Hematopoietic multipotent progenitor cell treated with erythropoietin and hydrocortisone succinate and interleukin-3 and kit ligand, for 15 days (in vitro differentiated cells): ENCODE data around the gene NAP1L5.

ENCODE experiments used
- DNase-seq: peaks from one replicate; pipeline ENCODE4 v3.0.0-alpha.2; 2015; ENCODE audit warnings: low spot score

Gene NAP1L5

GRCh38 chr4:88722276-88722780, 24.7 kb upstream of the NAP1L5 start:
- no peak for DNase-seq

GRCh38 chr4:88720451-88721428, 23.1 kb upstream of the NAP1L5 start:
- no peak for DNase-seq

GRCh38 chr4:88719381-88719780, 21.8 kb upstream of the NAP1L5 start:
- DNase-seq: no peak

DNA sequence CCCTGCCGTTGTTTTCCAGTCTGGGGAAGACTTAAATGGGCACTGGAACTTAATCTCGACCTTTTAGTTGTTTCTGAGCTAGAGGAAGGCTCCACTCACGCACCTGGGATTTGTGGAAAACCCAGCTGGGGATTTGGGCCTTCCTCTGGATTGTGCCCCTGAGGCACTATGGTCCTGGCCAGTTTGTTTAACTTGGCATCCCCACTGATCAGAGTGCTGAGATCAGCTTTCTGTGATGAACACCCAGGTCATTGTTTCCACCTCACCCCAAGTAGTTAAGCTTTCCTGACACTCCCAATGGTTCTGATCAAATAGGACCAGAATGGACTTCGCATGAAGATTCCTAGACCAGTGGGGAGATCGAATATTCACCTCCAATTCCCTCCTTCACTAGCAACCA, 20.5 kb upstream of the NAP1L5 start:
- DNase-seq: no peak

GRCh38 chr4:88713782-88714181, 16.2 kb upstream of the NAP1L5 start:
- DNase-seq: no peak

DNA sequence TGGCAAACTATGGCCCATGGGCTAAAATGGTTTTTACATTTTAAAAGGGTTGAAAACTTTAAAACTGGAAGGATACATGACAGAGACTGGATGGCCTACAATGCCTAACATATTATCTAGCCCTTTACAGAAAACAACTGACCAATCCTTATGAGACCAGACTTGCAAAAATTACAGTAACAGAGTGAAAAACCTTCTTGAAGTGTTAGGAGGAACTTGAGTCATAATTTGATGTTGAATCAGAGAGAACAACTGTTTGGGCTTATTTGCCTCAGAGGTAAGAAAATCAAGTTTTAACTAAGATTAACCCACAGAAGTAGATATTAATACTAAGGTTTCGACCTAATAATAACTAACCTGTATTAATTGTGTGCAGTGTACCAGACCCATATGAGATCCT, 12.4 kb upstream of the NAP1L5 start:
- DNase-seq: no peak

- no peak for DNase-seq
These were observed 8.9 kb upstream of the NAP1L5 start for GRCh38 chr4:88706574-88706973.

GRCh38 chr4:88705805-88706492, 8.3 kb upstream of the NAP1L5 start:
- no peak for DNase-seq

DNA sequence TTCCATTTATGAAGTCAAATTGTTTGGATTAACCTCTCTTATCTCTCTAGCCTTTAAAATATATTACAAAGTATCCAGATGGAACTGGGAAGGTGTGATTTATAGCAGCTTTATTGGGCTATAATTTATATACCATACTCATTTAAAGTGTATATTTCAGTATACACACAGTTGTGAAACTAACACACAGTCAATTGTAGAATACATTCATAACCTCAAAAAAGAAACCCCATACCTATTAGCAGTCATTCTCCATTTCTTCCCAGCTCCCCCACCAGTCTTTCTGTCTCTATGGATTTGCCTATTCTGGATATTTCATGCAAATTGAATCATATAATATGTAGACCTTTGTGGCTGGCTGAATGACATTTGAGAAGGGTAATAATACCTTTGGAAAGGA, 7.6 kb upstream of the NAP1L5 start:
- DNase-seq: no peak

DNA sequence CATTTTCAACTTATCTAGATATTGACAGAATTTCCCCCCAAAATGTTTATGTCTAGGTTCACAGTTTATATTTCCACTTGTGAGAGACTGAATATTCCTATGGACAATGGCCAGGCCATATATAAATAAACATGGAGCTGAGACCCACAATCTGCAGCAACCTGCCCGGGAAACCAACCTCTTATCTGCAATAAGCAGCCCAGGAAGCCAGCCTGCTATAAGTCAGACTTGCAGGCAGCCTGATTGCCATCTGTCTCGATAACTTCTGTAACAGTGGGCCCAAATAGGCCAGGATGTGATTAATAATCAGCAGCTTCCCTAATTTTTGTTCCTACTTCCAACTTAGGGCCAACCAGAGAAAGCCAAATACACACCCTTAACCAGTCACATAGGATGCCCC, 5.2 kb upstream of the NAP1L5 start:
- no peak for DNase-seq

DNA sequence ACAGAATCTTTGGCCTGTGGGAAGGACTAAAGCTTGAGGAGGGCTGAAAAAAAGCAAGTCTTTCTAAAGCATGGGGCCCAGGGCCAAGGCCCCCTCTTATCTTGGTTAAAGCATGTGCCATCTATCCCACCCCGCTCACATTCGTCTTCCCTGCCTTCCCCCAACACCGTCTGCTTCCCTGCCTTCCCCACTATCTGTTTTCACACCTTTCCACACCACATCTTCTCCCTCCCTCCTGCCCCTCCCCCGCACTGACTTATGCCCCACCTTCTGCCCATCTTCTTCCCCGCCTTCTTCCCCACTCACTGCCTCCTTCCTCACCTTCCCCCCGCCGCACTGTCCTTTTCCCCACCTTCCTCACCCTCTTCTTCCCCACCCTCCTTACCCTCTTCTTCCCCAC, 890 bp upstream of the NAP1L5 start:
- no peak for DNase-seq

DNA sequence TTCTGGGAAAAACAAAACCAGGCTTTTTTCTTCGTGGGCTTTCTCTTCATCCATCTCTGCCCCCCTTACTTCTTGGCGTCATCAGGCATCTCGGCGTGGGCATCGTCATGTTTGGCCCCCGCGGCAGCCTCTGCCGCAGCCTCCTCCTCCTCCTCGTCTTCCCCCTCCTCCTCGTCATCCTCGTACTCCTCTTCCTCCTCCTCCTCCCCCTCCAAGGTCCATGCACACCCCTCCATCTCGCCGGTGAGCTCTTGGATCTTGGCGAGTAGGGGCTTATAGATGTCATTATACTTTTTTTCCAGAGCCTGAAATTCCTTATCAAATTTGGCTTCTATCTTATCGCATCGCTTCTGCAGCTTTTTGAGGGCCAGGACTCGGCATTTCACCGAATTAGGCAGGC, 488 bp downstream of the NAP1L5 start:
- DNase-seq: no peak

DNA sequence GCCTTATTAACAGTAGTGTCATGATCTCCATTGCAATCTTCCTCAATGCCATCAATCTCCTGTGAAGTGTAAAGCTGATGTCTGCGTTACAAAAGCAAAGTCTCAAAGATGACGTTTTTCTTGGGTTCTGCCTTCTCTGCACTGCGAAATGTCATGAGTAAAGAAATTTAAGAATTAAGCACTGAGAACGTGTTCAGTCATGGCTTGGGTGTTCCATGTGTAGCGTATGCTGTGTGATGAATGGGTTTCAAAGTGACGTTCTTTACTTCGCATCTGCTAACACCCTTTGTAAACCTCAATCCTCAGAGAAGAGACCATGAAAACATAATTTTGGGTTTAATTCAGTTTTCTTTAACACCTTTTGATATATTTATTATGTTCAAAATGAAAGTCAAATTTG, 999 bp downstream of the NAP1L5 start:
- DNase-seq: no peak

- no peak for DNase-seq
These were observed 3.8 kb downstream of the NAP1L5 start for GRCh38 chr4:88693792-88694191.

GRCh38 chr4:88690355-88690754, 7.3 kb downstream of the NAP1L5 start:
- DNase-seq: no peak

DNA sequence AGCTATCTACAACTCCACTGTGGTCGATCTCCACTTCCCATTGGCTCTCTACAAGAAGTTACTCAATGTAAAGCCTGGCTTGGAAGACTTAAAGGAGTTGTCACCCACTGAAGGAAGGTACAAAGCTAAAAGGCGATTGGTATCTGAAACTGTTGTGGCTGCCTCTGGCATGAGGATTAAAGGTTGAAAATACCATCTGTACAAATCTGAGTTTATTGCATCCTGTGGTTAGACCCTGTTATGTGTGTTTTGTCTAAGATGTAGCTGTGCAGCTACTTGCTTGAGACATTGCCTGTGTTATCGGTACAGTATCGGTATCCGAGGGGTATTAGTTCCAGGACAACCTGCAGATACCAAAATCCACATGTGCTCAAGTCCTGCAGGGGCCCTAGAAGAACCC, 16.4 kb downstream of the NAP1L5 start:
- no peak for DNase-seq

- no peak for DNase-seq
These were observed 22.1 kb downstream of the NAP1L5 start for GRCh38 chr4:88675543-88675942.

GRCh38 chr4:88674979-88675378, 22.6 kb downstream of the NAP1L5 start:
- DNase-seq: no peak

DNA sequence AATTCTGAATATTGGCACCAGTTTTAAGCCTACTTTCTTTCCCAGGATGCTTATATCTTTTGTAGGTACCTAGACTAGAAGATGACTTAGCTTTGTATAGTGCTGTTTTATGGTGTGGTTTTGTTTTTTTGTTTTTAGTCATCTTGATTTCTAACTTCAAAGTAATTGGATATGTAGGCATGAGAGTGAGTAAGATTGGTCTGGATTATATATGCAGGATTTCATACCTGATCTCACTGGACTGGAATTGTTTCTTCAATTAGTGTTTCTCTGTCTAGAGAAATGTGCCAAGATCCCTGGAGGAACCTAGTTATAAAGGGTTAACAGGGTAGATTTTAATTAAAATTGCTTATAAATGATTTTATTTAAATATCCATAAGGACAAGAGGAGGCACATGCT, 23.1 kb downstream of the NAP1L5 start:
- no peak for DNase-seq

GRCh38 chr4:88673886-88674285, 23.7 kb downstream of the NAP1L5 start:
- no peak for DNase-seq

GRCh38 chr4:88672987-88673386, 24.6 kb downstream of the NAP1L5 start:
- peak; percentile 27 for DNase-seq

DNA sequence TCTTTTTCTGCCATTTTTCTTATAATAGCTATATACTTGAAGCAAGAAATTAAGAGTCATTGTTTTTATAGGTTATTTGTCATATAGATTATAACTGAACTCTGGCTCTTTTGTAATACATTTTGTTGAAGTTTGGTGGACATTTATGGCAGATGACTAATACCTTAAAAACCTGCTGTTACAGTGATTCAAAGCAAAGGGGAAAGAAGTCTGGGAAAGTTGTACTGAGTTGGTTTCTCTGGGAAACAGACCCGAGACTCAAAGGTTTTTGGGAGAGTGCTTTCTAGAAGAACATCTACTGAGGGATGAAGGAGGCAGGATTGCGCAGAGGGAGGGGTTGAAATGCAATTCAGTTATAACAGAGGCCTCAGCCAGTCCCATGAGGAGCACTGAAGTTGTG, 35.9 kb downstream of the NAP1L5 start:
- no peak for DNase-seq
